KG1 (cell line): Measurements from ENCODE around the gene POLR3GL.

Experiments used
- DNase-seq: peaks from one replicate; lab custom pipeline; 2025; lab: John Stamatoyannopoulos, UW

POLR3GL gene

DNA sequence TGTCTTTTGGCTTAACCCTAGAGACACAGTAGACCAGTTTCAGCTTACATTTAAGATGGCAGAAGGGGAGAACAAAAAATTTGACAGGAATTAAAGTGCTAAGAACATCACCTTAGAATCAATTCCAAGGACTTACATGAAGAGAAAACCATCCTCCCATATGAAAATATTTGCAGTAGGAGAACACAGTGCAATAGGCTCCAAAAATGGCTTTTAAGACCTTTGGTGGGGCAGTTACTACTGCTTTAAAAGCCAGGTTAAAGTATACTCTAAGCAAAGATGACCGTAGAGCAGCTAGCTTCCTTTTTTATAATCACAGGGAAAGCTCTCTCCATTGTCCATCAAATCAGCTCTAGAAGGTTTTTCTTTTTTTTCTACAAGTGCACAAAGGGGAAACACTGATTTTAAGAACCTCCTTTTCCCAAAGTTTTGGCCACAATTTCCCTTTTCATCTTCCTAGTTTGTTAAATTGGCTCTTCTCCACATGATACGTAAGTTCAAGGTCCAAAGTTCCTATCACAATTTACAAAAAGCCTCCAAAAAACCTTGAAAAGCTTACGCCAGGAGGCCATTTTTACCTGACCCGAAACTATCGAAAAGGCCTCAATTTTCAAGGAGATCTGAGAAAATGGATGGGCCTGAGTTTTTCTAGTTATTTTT lies 28.6 kb downstream of the POLR3GL start:
- DNase-seq, result no peak

- DNase-seq, result no peak
Observed at GRCh38 chr1:145993618-145994390, 29.3 kb downstream of the POLR3GL start.

DNA sequence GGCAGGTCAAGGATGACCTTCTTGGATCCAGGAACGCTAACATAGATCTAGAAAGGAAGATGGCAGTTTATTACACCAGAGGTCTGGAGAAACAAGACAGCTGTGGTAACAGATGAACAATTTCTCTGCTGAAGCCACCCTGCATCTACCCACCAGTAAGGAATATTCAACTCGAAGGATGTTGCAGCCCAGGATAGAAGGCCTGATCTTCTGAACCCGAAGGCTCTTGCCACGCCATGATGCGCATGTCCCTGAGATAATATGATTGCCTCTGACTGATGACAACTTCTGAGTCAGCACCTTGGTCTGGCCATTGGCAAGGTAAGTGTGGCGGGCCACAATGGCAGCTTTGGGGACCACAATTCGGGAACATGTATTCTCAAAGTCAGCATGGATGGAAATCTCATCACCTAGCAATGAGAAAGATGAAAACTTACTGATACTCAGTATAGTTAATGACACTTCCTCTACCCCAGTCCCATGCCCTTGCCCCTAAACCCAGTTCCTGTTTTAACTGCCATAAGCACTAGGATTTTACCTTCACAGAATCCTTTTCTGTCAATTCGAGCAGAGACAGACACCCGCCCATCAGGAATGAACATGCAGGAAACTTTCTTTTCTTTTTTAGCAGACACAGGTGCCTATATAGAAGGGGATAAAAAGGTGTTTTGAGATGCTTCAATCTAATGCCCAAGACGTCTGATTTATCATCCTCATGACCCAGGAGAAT lies 30.1 kb downstream of the POLR3GL start:
- no peak for DNase-seq

DNA sequence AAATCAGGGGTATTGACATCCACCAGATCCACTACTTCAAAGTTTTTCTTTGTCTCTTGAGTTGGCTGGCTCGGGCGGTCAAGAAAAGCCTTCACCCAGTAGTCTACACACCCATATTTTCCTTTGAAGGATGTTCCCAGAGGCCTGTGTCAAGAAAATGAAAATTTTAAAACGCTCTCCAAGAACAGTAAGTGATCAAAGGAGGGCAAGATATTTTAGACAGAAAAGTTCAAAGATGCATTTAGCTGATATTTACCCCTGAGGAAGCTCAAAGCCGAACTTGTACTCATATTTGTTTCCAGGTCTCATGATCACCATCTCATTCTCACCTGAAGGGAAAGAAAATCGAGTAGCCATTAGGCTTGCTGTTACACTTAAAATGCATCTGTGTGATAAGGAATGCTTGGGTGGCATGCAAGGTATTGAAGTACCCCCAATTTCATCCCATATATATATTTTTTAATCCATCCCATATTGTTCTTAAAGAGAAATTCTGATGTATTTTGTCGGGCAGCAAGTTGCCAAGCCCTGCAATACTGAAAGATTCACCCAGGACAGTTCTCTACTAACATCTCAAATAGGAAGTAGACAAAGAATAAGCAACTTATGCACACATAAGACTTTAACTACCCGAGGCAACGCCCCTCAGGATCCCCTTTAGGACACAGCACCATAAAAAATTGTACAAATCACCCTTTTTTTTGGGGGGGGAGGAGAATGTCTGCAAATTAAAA lies 30.8 kb downstream of the POLR3GL start:
- DNase-seq, result no peak

GRCh38 chr1:145995964-145996432 lies 31.5 kb downstream of the POLR3GL start:
- DNase-seq, result no peak

DNA sequence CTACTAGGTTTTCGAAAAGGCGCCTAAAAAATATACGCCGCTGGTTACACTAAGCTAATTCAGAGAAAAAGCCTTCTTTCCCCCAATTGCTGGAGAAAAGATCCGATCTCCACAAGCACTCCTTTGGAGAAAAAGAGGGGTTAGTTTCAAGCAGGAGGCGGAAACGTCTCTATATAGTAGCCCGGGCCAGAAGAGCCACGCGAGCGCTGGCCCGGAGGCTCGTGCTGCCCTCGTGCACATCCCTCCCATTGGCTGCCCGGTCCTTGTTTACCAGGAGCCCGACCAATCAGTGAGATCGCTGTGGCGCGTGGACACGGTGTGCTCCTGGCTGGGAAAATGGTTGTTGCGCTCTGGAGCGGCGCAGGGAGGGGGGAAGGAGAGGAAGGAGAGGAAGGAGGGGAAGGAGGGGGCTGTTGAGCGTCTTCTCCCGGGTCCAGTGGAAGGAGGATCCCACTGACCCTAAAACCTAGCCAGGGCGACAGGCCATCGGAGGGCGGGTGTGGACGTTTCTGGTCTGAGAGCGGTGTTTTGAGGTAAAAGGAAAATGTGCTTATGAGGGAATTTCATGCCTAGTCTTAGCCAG lies 32.0 kb downstream of the POLR3GL start, which contains the start of gene TXNIP:
TSS of gene TXNIP (minus strand) at position 147 of the 583 bp plus-strand sequence. CDS start 313 bp downstream, outside the sequence.
- DNase-seq, result peak; percentile 77

DNA sequence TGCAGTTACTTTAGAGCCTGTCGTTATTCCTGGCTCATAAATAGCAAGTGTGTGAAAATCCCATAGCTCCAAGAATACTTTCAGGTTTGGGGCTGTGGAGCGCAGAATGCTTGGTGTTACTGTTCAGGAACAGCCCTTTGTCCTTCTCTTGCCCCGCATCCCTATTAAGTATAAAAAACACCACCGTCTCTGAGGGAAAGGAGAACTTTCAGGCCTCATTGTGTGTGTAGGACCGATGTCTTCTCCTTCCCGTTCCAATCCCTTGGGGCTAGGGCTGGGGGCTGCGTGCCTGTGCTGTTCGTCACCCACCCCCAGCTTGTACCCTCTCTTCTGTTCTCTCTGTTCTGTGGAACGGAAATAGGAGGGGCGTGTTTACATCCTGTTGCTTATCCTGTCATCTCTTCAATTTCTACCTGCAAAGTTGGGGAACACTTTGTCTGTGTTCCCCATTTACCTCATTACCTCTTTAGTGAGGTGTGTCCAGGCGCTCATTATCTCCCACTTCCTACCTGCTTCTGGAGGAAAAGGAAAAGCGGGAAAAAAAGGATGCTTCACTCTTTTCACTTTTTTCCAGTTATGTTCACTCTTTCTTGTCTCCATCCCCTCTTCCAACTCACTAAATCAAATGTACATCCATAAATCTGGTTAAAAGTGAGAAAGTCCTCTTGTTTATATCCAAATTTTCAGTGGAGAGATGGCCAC lies 32.7 kb downstream of the POLR3GL start:
- no peak for DNase-seq

DNA sequence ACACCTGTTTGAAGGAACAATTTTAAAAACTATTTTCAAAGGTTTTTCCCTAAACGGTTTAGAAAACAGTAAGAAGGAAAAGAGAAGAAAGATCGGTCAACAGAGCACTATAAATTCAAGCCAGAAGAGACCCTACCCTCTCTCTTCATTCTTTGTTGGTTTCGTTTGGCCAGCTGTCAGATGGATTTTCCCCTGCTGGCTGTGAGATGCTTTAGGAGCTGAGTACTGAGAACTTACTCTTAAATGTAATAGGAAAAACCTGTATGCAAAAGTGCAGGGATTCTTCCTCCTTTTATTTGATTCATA lies 33.2 kb downstream of the POLR3GL start:
- DNase-seq, result no peak

DNA sequence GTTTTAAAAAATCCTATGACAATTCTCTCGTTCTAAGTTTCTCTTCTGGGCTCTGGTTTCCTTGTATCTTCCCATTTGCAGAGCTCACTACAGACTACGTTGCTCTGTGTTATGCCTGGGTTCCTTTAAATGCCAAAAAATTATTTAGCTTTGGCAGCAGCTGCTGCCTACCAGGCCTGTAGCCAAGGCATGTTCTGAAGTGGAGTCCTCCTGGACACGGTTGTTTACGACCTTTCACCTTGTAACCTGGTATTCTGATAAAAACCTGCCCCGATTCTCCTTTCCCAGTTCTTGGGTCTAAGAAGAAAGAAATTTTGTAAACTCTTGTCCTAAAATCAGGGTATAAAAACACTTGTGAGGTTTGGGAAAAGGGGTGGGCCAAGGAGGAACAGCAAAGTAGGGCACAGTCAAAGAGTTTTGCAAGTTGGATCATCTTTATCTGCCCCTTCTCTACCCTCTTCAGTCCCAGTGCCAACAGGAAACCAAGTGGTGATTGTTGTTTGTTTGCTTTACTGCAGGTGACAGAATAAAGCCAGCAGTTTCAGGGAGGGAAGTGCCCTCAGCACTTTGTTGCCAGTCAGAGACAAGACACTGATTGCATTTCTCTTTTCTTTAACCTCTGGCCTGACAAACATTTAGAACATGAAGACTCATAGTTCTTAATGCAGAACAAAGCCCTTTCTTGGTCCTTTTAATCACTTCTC lies 35.0 kb downstream of the POLR3GL start:
- DNase-seq, result no peak

DNA sequence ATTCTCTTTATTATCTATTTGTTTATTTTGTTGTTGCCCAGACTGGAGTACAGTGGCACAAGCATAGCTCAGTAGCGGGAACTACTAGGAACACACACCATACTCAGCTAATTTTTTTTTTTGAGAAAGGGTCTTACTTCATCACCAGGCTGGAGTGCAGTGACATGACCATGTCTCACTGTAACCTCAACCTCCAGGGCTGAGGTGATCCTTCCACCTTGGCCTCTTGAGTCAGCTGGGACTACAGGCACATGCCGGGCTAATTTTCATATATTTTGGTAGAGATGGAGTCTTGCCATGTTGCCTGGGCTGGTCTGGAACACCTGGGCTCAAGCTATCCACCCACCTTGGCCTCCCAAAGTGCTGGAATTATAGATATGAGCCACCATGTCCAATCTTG lies 37.2 kb downstream of the POLR3GL start:
- DNase-seq, result no peak

GRCh38 chr1:146007489-146008133 lies 43.1 kb downstream of the POLR3GL start:
- no peak for DNase-seq

DNA sequence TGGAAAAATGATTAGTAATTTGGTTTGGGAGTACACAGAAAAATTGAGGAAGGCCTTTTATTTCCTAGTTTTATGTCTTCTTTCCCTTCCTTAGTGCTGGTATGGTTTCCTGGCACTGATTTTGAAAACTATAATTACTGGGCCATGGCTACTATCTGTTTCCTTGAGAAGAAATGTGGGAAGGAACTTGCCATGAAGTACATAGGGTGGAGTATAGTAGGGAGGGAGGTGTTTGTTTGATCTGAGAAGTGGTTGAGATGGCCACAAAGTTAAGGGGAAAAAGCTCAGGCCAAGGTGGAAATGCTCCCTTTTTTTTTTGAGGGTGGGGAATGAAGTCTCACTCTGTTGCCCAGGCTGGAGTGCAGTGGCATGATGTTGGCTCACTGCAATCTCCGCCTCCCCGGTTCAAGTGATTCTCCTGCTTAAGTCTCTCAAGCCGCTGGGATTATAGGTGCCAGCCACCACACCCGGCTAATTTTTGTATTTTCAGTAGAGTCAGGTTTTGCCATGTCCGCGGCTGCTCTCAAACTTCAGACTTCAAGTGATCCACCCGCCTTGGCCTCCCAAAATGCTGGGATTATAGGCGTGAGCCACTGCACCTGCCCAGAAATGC lies 45.7 kb downstream of the POLR3GL start:
- DNase-seq, result no peak

DNA sequence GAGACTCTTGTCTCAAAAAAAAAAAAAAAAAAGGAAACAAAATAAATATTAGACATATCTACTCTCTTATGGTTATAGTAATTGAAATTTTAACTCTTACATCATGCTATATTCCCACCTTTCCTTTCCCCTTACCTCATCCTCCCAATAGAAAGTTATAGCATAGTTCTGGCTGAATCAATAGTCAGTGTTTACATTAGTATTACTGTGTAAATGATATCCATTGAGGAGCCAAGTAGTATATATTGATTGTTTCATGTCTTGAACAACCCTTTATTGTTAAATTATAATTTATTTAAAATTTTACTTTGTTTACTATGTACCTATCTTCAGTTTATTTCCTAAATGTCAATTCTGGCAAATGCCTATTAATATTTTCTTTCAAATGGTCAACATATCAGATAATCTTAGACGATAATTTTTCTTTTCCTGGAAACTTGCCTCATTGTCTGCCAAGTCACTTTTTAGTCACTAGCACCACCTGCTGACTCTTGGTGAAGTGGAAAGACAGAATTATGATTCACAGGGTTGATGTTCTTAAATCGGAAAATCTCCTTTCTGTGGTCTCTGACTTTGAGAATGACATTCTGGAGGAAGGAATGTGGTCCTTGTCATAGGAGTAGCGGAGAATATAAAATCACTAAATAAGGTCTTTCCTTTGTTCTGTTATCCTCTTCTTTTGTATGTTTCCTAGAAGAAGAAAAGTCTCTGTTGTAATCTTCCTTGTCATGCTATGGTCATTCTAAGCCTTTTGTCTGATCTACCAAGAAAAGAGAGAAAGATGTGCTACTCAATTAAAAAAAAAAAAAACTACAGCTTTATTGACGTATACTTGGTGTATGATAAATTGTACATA lies 48.4 kb downstream of the POLR3GL start:
- DNase-seq, result peak; percentile 72

GRCh38 chr1:146013559-146013922 lies 49.1 kb downstream of the POLR3GL start:
- no peak for DNase-seq

DNA sequence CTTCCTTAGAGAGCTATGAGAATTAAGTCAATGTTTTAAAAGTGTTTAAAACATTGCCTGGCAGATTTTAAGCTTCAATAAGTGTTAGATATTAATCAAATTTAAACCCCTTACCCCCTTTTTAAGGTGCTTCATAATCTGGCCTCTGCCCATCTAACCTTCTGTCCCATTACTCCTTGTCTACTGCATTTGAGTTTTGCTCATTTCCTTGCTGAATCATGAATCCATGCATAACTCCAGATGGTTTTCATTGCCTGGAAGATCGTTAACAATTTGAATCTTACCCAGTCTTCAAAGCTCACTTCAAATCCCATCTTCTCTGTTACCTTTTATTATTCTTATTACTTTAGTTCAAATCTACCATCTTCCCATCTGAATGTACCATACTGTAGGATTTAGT lies 52.4 kb downstream of the POLR3GL start:
- no peak for DNase-seq

- no peak for DNase-seq
Observed at GRCh38 chr1:146019231-146020057, 55.0 kb downstream of the POLR3GL start.
